ENCODE data around the gene IQCH.
A peak's percentile ranks its signal among the peaks of the same experiment; 100 is the strongest.

Gene IQCH

GRCh38 chr15:67543348-67543718 lies 288.7 kb downstream of the IQCH start:
- DNase-seq, result no peak

DNA sequence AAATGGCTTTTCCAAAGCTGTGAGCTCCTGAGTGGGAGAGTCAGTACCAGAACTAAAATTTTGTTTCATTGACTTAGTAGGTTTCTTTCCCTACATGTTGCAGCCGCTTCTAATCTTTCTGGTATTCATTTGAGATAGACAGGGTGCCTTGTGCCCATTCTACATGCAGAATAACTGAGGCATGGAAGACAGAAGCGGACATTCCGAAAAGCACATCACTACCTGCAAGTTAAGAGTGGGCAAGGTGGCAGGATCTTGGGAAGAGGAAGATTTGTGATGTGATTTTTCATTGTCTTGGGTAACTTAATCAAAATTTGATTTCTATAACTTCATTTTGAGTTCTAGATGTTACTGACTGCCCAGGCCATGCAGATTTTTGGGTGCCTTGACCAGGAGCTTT lies 289.9 kb downstream of the IQCH start:
- no peak for DNase-seq

GRCh38 chr15:67545864-67546263 lies 291.3 kb downstream of the IQCH start:
- DNase-seq, result no peak

- DNase-seq, result no peak
Measured at GRCh38 chr15:67547064-67547463, 292.5 kb downstream of the IQCH start.

- no peak for DNase-seq
Measured at GRCh38 chr15:67547836-67548235, 293.2 kb downstream of the IQCH start.

DNA sequence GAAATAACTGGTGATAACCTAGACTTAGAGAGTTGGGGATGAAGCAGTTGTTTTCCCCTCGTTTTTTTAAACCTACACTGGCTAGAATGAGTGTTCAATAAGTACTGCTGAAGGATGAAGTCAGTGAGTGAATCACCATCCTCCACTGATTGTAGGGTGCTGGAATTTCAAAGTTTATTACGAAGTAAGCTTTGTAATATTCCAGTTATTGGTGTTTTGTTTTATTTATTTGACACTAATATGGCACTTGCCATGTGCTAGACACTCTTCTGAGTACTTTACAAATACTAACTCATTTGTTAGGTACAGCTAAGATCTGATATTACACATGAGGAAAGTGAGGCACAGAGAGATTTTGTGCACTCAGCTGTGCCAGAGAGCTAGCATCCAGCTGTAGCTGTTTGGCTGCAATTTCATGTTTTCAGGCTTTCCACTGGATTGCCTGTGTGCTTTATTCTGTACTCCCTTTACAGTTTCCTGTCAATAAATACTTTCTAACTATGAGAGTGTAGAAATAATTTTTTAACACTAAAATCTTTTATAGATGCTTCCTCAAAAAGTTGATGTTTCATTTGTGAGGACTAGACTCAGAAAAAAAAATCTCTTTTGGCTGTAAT lies 293.8 kb downstream of the IQCH start:
- no peak for DNase-seq

DNA sequence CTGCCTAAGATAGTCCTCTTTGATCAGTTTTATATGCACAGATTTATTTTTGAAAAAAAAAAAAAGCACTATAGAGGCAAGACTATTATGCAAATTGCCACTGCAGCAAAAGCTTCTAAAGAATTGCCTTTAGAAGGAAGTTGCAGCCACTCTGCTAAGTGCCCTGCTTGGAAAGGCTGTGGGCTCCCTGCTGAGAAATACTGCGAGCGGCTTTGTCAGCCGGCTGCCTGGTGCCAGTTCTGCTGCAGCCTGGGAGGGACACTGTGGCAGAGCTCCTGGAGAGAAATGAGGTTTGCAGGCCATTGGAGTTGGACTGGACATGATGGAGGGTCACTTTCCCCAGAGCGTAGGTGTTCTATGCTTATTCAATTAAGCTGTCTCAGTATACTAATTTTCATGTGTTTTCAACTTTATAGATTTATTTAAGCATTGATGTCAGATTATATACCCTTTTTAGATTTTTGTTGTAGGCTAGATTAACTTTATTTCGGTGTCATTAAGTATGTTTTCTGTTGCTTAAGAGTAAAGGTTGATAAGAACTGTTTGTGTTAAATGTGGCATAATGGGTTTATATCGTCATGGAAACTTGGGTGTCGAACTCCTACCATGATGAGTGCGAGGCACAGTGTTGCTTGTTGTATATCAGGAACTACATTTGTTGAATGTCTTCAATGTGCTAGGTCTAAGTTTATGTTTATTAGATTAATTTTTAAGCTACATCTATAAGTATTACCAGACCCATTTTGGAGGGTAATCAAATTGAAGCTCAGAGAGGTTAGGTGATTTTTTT lies 294.5 kb downstream of the IQCH start:
- DNase-seq, result peak; percentile 13

GRCh38 chr15:67549736-67550135 lies 295.1 kb downstream of the IQCH start:
- no peak for DNase-seq

DNA sequence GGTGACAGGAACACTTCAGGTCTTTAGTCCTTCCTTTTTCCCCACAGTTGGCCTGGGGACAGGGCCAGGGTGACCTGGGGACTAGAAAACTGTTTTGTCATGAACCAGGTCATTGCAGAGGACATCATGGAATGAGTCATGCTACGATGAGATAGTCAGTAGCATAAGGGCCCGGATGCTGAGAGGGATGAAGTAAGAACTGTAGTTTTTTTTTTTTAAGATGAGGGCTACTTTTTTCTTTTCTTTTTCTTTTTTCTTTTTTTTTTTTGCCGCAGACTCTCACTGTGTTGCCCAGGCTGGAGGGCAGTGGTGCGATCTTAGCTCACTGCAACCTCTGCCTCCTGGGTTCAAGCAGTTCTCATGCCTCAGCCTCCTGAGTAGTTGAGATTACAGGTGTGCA lies 295.9 kb downstream of the IQCH start:
- no peak for DNase-seq

- no peak for DNase-seq
Measured at GRCh38 chr15:67551207-67551743, 296.7 kb downstream of the IQCH start.

Data from NCI-H1105 (cell line).